ENCODE results near the gene ID2. TPM values are rescaled to one million over a fixed set of nuclear protein-coding genes. Genes with fewer than 3 reads are reported as not detected.

Gene ID2
- total and polyA plus RNA-seq, 2 of the 13 experiments (the other 11 are each of a cell fraction or from before 2014, with no cell fraction given) = 214 to 719 TPM

DNA sequence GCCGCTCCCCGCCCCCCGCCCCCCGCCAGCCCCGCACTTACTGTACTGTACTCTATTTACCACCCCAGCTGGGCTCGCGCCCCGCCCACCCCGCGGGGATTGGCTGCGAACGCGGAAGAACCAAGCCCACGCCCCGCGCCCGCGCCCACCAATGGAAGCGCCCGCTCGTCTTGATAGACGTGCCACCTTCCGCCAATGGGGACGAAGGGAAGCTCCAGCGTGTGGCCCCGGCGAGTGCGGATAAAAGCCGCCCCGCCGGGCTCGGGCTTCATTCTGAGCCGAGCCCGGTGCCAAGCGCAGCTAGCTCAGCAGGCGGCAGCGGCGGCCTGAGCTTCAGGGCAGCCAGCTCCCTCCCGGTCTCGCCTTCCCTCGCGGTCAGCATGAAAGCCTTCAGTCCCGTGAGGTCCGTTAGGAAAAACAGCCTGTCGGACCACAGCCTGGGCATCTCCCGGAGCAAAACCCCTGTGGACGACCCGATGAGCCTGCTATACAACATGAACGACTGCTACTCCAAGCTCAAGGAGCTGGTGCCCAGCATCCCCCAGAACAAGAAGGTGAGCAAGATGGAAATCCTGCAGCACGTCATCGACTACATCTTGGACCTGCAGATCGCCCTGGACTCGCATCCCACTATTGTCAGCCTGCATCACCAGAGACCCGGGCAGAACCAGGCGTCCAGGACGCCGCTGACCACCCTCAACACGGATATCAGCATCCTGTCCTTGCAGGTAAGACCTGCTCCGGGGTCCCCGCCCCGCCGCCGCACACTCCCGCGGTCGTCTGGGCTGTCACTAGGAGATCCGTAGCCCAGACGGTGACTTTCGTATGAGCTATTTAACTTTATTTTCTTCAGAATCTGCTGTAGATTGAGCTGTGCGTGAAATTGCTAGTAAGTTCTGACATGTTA lies at the start of gene ID2 (continued):
- TF ChIP-seq ZNF407 (CRISPR knock-in tag; IDR thresholded peaks at IDR 0.05; ENCODE audit: not compliant biosample characterization) (peak; percentile 78), ZNF770 (CRISPR knock-in tag; IDR thresholded peaks at IDR 0.05) (peak; percentile 45), AGO1 (IDR thresholded peaks at IDR 0.05; ENCODE audit: low read depth, low read length, poor library complexity, severe bottlenecking) (peak; percentile 74), SOX6 (IDR thresholded peaks at IDR 0.05) (no peak), SOX6 (CRISPR knock-in tag; IDR thresholded peaks at IDR 0.05) (peak; percentile 86), ZEB1 (IDR thresholded peaks at IDR 0.05; ENCODE audit: insufficient replicate concordance, low read depth) (peak; percentile 76), HNRNPUL1 (IDR thresholded peaks at IDR 0.05; ENCODE audit: low read depth, low read length) (no peak), ZNF724P (CRISPR knock-in tag; IDR thresholded peaks at IDR 0.05; ENCODE audit: borderline replicate concordance) (peak; percentile 96), RELA (CRISPR knock-in tag; IDR thresholded peaks at IDR 0.05) (peak; percentile 91; the same call in 1 of the 2 replicates), FLYWCH1 (CRISPR knock-in tag; IDR thresholded peaks at IDR 0.05) (no peak), ZNF234 (CRISPR knock-in tag; conservative IDR thresholded peaks at IDR 0.05) (no peak), ESRRA (CRISPR knock-in tag; IDR thresholded peaks at IDR 0.05; ENCODE audit: low read depth) (no peak; the same call in 1 of the 2 replicates), TEAD3 (CRISPR knock-in tag; optimal IDR thresholded peaks at IDR 0.05; ENCODE audit: borderline replicate concordance) (peak; percentile 85), NFYB (CRISPR knock-in tag; IDR thresholded peaks at IDR 0.05) (peak; percentile 93), ZNF543 (CRISPR knock-in tag; IDR thresholded peaks at IDR 0.05) (peak; percentile 86), ZNF781 (CRISPR knock-in tag; IDR thresholded peaks at IDR 0.05; ENCODE audit: borderline replicate concordance, not compliant biosample characterization) (peak; percentile 83)
- TF ChIP-seq, protein P1, sequence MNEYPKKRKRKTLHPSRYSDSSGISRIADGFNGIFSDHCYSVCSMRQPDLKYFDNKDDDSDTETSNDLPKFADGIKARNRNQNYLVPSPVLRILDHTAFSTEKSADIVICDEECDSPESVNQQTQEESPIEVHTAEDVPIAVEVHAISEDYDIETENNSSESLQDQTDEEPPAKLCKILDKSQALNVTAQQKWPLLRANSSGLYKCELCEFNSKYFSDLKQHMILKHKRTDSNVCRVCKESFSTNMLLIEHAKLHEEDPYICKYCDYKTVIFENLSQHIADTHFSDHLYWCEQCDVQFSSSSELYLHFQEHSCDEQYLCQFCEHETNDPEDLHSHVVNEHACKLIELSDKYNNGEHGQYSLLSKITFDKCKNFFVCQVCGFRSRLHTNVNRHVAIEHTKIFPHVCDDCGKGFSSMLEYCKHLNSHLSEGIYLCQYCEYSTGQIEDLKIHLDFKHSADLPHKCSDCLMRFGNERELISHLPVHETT (CRISPR knock-in tag; conservative IDR thresholded peaks at IDR 0.05) = peak; percentile 77; the same call in 1 of the 2 replicates

Data from HepG2 (cell line).